Astrocyte (in vitro differentiated cells and primary cell): Measurements from ENCODE around the gene ANKRD39. TPM values are rescaled to one million over a fixed set of nuclear protein-coding genes. Genes with fewer than 3 reads are reported as not detected.

Experiments used
- DNase-seq: peaks from one replicate; pipeline ENCODE4 v3.0.0-alpha.2; 2010; ENCODE audit warnings: low read depth
- FAIRE-seq: peaks from 2 replicates; lab custom pipeline; 2011; peaks lifted over from hg19 to GRCh38; lab: Jason Lieb, UNC
- H2AFZ ChIP-seq: 2 replicates; pipeline ENCODE4 v1.6.0; 2012; ENCODE audit warnings: low read depth, low read length, inconsistent platforms
- H3K27ac ChIP-seq: 2 replicates; pipeline ENCODE4 v1.5.1; 2011; ENCODE audit warnings: low read depth, low read length, inconsistent platforms
- H3K27me3 ChIP-seq: 2 replicates; pipeline ENCODE4 v1.6.0; 2011; ENCODE audit warnings: low read length, inconsistent platforms; ENCODE audit not compliant: insufficient read depth
- H3K36me3 ChIP-seq: 2 replicates; pipeline ENCODE4 v1.5.1; 2011; ENCODE audit warnings: low read length, inconsistent platforms; ENCODE audit not compliant: insufficient read depth
- H3K4me1 ChIP-seq: 2 replicates; pipeline ENCODE4 v1.5.1; 2011; ENCODE audit warnings: low read length, inconsistent platforms; ENCODE audit not compliant: insufficient read depth
- H3K4me2 ChIP-seq: 2 replicates; pipeline ENCODE4 v1.6.0; 2012; ENCODE audit warnings: low read length, inconsistent platforms
- H3K4me3 ChIP-seq: 2 replicates; pipeline ENCODE4 v1.5.1; 2011; ENCODE audit warnings: low read depth, mild to moderate bottlenecking, low read length, inconsistent platforms; ENCODE audit not compliant: insufficient read depth
- H3K79me2 ChIP-seq: 2 replicates; pipeline ENCODE4 v1.6.0; 2012; ENCODE audit warnings: mild to moderate bottlenecking, low read length, inconsistent platforms; ENCODE audit not compliant: insufficient read depth
- H3K9ac ChIP-seq: 2 replicates; pipeline ENCODE4 v1.6.0; 2012; ENCODE audit warnings: mild to moderate bottlenecking, low read length, inconsistent platforms
- H3K9me3 ChIP-seq: 2 replicates; pipeline ENCODE4 v1.5.1; 2012; ENCODE audit warnings: low read depth, mild to moderate bottlenecking, low read length, inconsistent platforms; ENCODE audit not compliant: insufficient read depth
- H4K20me1 ChIP-seq: 2 replicates; pipeline ENCODE4 v1.6.0; 2012; ENCODE audit warnings: low read length, inconsistent platforms; ENCODE audit not compliant: insufficient read depth
- H3K27ac Mint-ChIP-seq: one replicate; pipeline ENCODE4 v1.8.0; 2021; ENCODE audit warnings: mild to moderate bottlenecking, mixed read lengths; ENCODE audit not compliant: unreplicated experiment
- H3K27me3 Mint-ChIP-seq: one replicate; pipeline ENCODE4 v1.8.0; 2021; ENCODE audit warnings: low read depth, mixed read lengths; ENCODE audit not compliant: unreplicated experiment
- H3K36me3 Mint-ChIP-seq: one replicate; pipeline ENCODE4 v1.8.0; 2021; ENCODE audit warnings: low read depth, mixed read lengths; ENCODE audit not compliant: unreplicated experiment
- H3K4me1 Mint-ChIP-seq: one replicate; pipeline ENCODE4 v1.8.0; 2021; ENCODE audit warnings: low read depth, mixed read lengths; ENCODE audit not compliant: unreplicated experiment
- H3K4me3 Mint-ChIP-seq: one replicate; pipeline ENCODE4 v1.8.0; 2021; ENCODE audit warnings: mild to moderate bottlenecking, moderate library complexity, mixed read lengths; ENCODE audit not compliant: unreplicated experiment
- H3K9me3 Mint-ChIP-seq: one replicate; pipeline ENCODE4 v1.8.0; 2021; ENCODE audit warnings: mild to moderate bottlenecking, mixed read lengths; ENCODE audit not compliant: unreplicated experiment
- EZH2 ChIP-seq: IDR thresholded peaks from 2 replicates; pipeline ENCODE4 v1.6.1; 2012; ENCODE audit warnings: mild to moderate bottlenecking, low read length, inconsistent platforms; ENCODE audit not compliant: insufficient read depth
- total RNA-seq: library from RNA; stranded (reverse); gene quantifications from 2 replicates; pipeline ENCODE4 v1.2.1, GENCODE V29; 2021
- TF ChIP-seq, protein P1 (sequence below): IDR thresholded peaks from 2 replicates; pipeline ENCODE4 v1.5.1; 2011; ENCODE audit warnings: low read depth, mild to moderate bottlenecking, inconsistent platforms, low read length, moderate library complexity; ENCODE audit not compliant: insufficient read depth

ANKRD39 gene
- total RNA-seq, 1 donor from 2014 or later, result 13.7 TPM

GRCh38 chr2:96881349-96882195 is 23.8 kb upstream of the ANKRD39 start:
- H3K4me3 Mint-ChIP-seq, result no peak overlapping the region
- Histone ChIP-seq H3K4me2 (no peak overlapping the region), H3K9me3 (no peaks in the 10 kb centered on the region), H3K27ac (no peak overlapping the region), H2AFZ (no peak overlapping the region), H3K4me1 (no peaks in the 10 kb centered on the region), H3K36me3 (no peaks in the 10 kb centered on the region), H4K20me1 (no peaks in the 10 kb centered on the region), H3K4me3 (no peak overlapping the region), H3K79me2 (no peaks in the 10 kb centered on the region), H3K27me3 (peaks cover 5% of the 10 kb centered on the region), H3K9ac (no peak overlapping the region)
- FAIRE-seq (no peak), DNase-seq (no peak)
- no peaks in the 10 kb centered on the region for H3K9me3 Mint-ChIP-seq
- H3K27me3 Mint-ChIP-seq, result peaks cover 16% of the 10 kb centered on the region
- TF ChIP-seq, protein P1, sequence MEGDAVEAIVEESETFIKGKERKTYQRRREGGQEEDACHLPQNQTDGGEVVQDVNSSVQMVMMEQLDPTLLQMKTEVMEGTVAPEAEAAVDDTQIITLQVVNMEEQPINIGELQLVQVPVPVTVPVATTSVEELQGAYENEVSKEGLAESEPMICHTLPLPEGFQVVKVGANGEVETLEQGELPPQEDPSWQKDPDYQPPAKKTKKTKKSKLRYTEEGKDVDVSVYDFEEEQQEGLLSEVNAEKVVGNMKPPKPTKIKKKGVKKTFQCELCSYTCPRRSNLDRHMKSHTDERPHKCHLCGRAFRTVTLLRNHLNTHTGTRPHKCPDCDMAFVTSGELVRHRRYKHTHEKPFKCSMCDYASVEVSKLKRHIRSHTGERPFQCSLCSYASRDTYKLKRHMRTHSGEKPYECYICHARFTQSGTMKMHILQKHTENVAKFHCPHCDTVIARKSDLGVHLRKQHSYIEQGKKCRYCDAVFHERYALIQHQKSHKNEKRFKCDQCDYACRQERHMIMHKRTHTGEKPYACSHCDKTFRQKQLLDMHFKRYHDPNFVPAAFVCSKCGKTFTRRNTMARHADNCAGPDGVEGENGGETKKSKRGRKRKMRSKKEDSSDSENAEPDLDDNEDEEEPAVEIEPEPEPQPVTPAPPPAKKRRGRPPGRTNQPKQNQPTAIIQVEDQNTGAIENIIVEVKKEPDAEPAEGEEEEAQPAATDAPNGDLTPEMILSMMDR, result no peak
- no peak for TF ChIP-seq EZH2
- no peak overlapping the region for H3K27ac Mint-ChIP-seq
- H3K36me3 Mint-ChIP-seq, result no peaks in the 10 kb centered on the region
- H3K4me1 Mint-ChIP-seq, result peaks cover 11% of the 10 kb centered on the region

DNA sequence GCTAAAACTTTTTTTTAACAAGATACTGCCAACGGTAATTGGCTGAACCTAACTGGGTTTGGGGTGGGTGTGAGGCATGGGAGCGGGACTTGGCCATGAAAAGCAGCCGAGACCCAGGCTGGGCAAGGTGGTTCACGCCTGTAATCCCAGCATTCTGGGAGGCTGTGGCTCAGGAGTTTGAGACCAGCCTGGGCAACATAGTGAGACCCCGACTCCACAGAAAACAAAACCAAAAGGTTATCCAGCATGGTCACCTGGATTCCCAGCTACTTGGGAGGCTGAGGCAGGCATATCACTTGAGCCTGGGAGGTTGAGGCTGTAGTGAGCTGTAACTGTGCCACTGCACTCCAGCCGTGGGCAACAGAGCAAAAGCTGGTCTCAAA is 23.1 kb upstream of the ANKRD39 start:
- TF ChIP-seq, protein P1, result no peak
- no peak for TF ChIP-seq EZH2
- Histone ChIP-seq H3K36me3 (no peaks in the 10 kb centered on the region), H3K4me2 (no peak overlapping the region), H3K9ac (no peak overlapping the region), H3K79me2 (no peaks in the 10 kb centered on the region), H3K9me3 (no peaks in the 10 kb centered on the region), H3K4me3 (no peak overlapping the region), H3K27me3 (peaks cover 5% of the 10 kb centered on the region), H2AFZ (no peak overlapping the region), H3K27ac (no peak overlapping the region), H4K20me1 (no peaks in the 10 kb centered on the region), H3K4me1 (no peaks in the 10 kb centered on the region)
- Mint-ChIP-seq H3K27ac (no peak overlapping the region), H3K4me3 (no peak overlapping the region), H3K4me1 (peaks cover 12% of the 10 kb centered on the region), H3K36me3 (no peaks in the 10 kb centered on the region), H3K27me3 (peaks cover 17% of the 10 kb centered on the region), H3K9me3 (no peaks in the 10 kb centered on the region)
- FAIRE-seq, result no peak
- no peak for DNase-seq

DNA sequence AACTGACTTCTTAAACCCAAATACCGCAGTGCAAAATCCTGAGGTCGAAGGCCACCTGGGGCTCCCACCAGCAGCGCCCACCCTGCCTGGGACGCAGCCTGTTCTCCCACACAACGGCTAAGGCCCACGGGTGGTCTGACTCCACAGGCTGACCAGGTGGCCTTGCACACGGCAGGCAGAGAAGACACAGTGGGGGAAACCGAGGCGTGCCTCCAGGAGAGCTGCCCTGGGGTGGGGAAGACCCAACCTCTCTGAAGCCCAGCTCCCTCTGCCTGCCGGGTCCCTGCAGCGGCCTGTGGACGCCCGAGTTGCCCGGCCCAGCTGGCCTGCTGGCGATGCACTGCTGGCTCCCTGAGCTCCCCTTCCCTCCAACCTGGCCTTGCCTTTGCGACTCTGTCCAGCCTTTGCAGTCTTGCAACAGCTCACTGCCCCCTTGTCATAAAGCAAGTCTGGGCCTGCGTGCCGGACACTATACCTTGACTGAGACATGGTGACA is 21.8 kb upstream of the ANKRD39 start:
- Histone ChIP-seq H3K9ac (no peak overlapping the region), H3K36me3 (no peaks in the 10 kb centered on the region), H2AFZ (no peak overlapping the region), H3K27ac (no peak overlapping the region), H3K4me1 (no peaks in the 10 kb centered on the region), H3K9me3 (no peaks in the 10 kb centered on the region), H3K27me3 (peaks cover 5% of the 10 kb centered on the region), H3K4me2 (no peak overlapping the region), H4K20me1 (no peaks in the 10 kb centered on the region), H3K4me3 (no peak overlapping the region), H3K79me2 (no peaks in the 10 kb centered on the region)
- H3K27ac Mint-ChIP-seq, result no peak overlapping the region
- H3K4me1 Mint-ChIP-seq, result peaks cover 18% of the 10 kb centered on the region
- FAIRE-seq (no peak), DNase-seq (no peak)
- H3K9me3 Mint-ChIP-seq, result no peaks in the 10 kb centered on the region
- TF ChIP-seq, protein P1, result no peak
- TF ChIP-seq EZH2, result no peak
- H3K27me3 Mint-ChIP-seq, result peaks cover 14% of the 10 kb centered on the region
- no peak overlapping the region for H3K4me3 Mint-ChIP-seq
- no peaks in the 10 kb centered on the region for H3K36me3 Mint-ChIP-seq
